Activated CD4-positive, alpha-beta T cell treated with anti-CD3 and anti-CD28 coated beads for 48 hours (primary cell): ENCODE results near the gene CXorf38.

ENCODE experiments used
- DNase-seq: peaks from one replicate; pipeline ENCODE4 v3.0.0-alpha.2; 2020

The CXorf38 gene, protein sequence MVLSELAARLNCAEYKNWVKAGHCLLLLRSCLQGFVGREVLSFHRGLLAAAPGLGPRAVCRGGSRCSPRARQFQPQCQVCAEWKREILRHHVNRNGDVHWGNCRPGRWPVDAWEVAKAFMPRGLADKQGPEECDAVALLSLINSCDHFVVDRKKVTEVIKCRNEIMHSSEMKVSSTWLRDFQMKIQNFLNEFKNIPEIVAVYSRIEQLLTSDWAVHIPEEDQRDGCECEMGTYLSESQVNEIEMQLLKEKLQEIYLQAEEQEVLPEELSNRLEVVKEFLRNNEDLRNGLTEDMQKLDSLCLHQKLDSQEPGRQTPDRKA

DNA sequence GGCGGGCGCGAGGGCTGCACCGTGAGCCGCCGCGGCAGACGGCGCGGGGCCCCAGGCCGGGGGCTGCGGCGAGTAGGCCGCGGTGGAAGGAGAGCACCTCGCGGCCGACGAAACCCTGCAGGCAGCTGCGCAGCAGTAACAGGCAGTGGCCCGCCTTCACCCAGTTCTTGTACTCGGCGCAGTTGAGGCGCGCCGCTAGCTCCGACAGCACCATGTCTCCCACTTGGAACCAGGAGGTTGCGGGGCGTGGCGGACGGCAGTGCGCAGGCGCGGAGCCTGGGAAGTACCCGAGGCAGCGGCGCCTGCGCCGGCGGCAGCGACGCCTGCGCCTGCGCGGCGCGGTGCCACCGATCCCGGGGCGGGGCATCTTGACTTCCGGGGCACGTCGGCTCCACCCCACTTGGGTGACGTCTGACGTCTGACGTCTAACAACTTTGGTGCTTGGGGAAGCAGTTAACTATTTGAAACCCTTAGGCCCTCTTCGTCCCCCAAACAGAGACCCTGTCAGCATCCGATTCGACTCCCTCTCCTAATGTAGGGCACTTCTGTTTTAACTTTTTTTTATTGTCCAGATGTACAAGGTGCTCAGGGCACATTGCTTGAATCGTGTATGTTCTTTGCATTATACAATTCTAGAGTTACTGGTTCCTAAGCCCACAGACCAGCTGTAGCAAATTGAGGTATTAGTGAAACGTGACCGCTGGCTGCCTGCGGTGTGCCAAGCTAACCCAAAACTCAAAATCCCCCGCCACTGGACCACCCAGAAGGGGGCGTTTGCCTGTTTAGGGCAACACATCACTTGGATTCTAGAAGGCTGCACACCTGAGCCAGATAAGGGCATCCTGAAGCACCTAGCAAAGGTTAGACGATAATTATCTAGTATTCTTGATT is at the start of gene CXorf38:
TSS of gene CXorf38 (minus strand) at position 255 of the 891 bp plus-strand sequence. CDS start at position 214, 41 bp downstream.
- DNase-seq: peak; percentile 94

DNA sequence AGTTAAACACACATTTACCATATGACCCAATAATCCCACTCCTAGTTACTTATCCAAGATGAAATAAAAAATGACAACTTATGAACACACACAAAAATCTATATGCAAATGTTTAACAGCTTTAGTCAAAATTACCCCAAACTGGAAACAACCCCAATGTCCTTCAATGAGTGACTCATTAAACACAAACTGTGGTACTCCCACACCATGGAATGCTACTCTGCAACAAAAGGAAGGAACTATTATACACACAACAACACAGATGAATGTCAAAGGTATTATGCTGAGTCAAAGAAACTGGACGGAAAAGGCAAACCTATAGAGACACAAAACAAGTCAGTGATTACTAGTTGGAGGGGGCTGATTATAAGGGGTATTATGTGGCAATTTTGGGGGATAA is 47.4 kb upstream of the CXorf38 start:
- DNase-seq: no peak

DNA sequence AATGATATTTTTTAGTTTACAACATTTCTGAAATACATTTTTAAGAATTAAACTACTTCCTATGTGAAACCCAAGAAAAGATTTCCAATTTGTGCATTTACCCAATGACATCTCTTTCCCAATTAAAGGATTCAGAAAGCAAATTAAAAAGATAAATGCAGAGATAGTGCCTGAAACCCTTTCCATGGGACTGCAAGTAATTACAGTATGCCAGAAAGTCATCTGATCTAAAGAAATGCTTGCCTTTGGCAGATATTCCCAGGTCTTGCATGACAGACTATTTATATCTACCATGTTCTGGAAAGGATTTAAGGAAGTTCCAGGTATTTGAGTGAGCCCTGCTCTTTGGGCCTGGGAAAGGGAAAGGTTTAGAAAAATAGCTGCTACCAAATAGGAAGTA is 41.6 kb upstream of the CXorf38 start:
- no peak for DNase-seq

DNA sequence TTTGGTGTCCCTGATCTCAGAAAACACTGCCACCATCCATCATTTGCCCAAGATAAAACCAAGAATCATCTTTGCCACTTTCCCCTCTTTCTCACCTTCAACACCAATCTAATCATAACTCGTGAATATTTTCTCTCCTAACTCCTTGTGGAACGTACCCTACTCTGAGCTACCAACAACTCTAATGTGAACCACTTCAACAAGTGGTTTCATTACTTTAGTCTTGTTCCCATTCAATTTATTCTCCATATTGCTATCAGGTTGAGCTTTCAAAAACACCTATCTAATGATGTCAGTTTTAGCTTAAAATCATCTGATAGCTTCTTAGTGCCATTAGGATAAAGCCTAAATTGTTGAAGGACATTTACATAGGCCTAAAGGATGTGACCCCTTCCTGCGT is 39.8 kb upstream of the CXorf38 start:
- no peak for DNase-seq

DNA sequence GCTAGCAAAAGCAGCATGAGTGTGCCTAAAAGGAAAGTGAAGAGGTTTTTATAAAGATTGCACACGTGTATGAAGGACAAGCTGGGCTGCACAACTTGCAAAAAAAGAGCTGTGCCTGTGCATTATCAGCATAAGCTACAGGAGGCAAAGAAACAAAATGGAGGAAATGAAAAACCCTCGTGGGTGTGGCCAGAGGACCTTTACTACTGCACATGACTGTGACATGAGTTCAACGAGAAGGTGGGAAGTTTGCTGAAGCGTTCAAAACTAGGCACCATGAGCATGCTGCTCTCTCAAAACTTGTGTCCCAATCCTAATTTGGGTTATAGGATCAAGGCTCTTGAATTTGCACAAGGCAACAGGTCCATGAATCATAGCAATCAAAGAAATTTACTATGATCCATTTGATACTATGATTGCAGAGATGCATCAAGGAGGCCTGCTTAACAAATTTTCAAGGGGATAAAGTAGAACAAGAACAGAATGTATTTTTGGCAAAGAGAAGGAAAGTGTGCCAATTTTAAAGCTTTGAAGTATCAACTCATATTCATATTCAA is 38.1 kb upstream of the CXorf38 start:
- no peak for DNase-seq

DNA sequence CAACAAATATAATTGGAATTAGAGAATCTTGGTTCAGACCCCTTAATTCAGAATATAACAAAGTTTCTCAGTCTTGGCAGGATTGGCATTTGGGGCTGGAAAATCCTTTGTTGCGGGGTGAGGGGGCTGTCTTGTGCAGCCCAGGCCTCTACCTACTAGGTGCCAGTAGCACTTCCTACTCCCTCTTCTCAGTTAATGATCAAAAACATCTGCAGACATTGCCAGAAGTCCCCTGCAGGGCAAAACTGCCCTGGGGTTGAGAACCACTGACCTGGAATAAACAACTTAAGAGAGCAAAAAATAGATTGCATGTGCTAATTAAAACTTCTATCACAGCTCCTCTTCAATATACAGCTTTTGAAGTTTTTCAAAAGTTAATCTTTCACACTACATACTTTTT is 36.7 kb upstream of the CXorf38 start:
- DNase-seq: no peak

DNA sequence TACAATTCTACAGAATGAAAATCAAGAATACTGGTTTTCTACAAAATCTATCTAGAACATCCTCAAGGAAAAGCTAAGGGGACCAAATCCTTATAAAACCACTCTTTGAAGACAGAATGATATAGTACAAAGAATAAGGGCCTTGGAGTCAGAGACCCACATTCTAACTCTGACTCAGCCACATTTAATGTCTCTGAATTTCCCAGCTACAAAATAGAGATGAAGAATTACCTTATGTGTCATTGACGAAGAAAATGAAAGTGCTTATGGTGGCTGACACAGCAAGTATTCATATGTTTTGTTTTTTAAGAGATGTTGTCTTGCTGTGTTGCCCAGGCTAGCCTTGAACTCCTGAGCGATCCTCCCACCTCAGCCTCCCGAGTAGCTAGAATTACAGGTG is 35.9 kb upstream of the CXorf38 start:
- DNase-seq: no peak

DNA sequence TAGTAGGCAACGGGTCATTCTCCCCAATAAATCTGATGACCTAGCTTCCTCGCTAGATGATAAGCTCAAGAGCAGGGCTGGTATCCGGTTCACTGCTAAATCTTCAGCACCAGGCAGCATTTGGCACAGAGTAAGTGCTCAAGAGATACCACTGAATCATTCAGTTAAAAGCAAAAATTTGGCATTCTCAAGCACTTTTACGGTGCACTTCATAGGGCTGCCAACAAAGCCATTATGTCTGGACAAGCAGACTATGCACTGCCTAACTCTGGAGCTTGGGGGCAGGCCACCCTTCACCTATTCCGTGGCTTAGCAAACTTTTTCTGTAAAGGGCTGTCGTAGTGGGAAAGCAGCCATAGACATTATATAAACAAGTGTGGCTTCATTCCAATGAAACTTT is 23.8 kb upstream of the CXorf38 start:
- no peak for DNase-seq

DNA sequence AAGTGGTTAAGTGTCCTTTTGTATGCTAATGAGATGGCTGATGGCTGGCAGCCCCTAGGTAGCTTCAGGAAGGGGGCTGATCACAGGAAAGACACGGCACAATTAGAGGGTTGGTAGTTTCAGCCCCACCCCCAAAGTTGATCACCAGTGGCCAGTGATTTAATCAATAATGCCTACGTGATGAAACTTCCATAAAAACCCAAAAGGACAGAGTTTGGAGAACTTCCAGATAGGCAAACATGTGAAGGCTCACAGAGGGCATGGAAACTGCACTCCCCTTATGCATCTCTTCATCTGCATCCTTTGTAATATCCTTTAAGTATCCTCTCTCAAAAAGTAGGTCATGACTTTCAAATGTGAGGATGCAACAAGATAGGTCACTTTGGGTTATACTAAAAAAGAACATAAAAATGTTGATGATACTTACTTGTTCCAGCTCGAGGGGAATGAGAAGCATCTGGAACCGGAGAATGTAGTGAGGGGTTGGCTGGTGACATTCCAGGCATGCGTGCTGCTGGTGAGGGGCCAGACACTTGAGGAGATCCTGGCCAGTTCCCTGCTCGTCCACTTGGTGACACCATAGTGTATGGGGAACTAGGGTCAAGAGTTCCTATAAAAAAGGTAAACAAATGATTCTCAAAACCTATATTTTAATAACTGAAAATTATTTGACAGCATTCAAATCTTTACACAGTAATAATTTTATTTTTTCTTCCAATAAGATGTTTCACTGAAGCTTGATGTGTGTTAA is 16.7 kb upstream of the CXorf38 start:
- DNase-seq: no peak

DNA sequence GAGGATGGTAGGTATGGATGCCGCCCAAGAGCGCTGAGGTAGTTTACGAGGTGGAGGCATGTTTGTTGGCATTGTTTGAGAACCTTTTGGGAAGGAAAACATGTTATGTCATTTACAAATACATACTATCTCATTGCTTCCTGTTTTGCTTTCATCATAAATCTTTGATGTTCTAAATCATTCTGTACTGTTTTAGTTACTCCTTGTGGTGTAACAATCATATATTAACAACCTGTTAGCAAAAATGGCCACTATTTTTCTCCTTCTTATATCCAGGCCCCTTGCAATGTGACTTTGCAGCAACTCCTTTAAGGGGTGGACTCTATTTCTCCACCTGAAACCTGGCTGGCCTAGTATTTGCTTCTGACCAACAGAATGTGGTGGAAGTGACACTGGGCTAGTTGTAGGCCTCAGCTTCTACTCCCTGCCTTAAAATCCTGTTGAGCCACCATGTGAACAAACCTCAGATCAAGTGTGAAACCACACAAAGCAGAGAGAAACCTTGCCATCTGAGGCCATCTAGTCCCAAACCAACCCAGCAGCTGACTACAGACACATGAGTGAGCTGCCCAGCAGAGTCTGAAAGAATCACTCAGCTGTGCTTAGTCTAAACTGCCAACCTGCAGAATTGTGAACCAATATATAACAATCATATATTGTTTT is 15.8 kb upstream of the CXorf38 start:
- no peak for DNase-seq

DNA sequence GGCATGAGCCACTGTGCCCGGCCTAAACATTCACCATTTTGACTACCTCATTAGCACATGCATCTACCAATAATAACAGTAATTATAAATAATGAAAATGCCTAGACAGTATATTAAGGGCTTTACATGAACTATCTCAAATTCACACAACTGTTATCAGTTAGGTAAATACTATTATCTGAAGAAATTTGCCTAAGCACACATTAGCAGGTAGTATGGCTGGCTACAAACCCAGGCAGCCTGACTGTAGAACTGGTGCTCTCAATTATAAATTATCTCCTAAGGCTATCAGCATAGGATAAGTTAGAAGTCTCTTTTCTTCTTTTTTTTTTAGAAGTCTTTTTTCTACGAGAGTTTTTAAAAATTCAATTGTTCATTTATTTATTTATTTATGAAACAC is 14.1 kb upstream of the CXorf38 start:
- DNase-seq: no peak

DNA sequence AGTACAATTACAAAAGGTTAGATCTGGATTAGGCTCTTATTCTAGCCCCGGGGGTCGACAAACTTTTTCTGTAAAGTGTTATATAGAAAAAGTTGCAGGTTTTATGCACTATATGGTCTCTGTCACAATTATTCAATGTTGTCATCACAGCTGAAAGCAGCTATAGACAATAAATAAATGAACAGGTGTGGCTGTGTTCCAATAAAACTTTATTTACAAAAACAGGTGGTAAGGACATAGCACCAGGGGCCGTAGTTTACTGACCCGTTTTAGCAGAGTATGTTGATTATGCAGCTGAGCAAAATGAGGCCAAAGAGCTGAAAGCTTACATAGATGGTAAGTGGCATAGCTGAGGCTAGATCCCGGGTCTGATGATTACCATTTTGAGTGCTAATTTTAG is 13.0 kb upstream of the CXorf38 start:
- no peak for DNase-seq

DNA sequence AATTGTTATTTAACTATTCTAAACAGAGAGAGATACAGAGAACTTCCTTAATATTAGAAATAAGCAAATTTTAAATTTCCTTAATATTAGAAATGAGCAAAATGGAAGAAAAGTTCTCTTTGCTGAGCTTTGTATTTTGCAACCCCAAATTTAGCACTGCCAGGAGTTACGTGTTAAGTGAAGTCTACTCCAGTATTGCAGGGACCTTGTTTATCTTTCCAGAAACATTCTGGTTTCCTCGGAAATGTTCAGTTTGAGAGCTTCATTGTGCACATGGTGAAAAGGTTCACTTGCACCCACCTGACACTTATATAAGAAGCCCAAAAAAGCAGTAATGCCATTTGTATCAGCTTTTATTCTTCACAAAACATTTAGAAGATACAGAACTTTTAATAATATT is 6.2 kb upstream of the CXorf38 start:
- DNase-seq: no peak

DNA sequence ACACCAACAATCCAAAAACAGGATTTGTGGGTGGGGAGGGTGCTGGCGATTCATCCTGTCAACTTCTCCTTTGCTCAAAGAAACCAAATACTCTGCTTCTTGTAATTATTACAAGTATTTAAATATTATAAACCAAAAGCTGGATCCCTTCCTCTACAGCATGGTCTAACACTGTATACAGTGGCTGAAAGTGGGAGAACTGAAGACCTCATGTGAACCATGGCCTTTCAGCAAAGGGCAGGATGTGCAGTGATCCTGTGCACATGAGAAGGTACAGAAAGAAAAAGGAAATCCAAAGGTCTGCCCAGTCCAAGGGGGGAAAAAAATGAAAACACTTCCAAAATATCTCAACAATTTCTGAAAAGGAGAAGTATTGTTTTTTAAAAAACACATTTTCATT is 5.3 kb upstream of the CXorf38 start:
- DNase-seq: no peak

DNA sequence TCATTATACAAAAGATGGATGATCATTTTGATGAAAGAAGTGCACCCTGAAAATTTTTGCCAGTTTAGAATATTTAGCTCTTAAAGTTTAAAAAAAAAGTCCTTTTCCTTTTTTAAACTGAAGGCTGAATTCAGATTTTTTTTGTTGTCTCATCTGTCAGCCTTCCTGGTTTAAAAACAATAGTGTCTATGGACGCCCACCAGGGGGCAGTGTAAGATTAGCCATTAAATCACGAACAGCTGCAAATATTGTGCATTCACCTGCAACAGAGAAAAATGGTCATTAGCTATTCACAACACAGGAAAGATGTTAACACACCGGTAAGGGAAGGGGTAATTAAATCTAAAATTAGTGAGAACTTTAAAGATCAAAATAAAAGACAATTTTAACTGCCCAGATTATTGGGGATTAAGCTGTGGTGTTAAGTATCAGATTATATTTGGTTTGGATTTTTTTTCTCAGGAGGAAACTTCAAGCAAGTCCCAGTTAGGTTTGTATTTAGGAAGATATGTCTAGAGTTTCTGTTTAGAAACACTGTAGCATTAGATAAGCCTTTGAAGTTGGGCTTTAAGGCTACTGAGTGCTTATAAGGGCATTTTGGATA is 4.4 kb upstream of the CXorf38 start:
- DNase-seq: peak; percentile 73

DNA sequence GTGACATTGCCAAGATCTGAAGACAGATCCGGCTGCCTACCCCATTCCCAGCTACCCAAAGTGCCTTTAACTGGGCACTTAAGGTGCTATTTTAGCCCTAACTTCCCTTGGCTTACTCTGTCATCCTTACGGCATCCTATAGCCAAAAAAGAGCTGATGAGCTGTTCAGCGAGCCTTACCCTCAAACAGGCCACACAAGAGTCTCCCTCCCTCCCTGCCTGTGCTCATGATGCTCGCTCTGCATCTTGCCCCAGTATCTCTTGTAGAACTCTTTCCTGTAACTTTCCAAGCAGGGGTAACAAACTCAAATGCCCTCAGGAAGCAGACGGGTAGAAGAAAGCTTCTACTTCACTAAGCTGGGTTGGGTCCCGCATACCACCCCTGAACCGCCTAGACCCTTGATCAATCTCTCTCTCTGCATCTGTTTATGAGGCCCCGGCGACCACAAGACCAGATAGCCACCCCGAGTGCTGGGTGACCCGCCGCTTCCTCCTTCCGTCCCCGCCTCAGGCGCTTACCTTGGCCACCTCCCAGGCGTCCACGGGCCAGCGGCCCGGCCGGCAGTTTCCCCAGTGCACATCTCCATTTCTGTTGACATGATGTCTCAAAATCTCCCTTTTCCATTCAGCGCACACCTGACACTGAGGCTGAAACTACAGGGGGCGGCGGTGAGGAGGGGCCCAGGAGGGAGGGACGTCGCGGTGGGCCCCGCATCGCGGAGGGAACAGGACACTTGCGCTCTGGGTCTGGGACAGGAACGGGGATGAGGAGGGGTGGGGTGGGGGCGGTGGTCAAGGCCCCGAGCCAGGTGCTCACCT is 663 bp downstream of the CXorf38 start:
- DNase-seq: peak; percentile 25

DNA sequence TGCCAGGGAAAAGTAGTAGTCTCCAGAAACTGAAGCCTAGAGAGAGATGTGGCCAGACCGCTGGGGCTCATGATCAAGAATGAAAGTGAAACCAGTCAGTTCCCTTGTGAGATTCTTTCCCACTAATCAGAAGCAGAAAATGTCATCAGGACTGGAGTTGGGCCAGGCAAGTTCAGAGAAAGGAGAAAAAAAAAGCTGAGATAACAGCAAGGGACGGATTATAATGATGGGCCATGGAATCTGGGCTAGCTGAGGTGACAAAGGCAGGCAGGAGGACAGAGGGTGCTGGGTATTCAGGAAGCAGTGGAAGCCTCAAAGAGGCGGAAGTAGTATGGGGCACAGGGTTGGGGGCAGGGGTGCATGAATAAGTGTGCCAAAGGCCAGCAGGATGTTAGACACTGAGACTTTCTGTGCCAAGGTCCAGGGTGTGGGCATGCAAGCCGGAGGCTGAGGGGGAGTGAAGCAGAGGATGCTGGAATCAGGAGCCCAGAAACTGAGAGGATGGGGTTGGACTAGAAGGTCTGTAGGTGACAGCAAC is 2.5 kb downstream of the CXorf38 start:
- peak; percentile 31 for DNase-seq

DNA sequence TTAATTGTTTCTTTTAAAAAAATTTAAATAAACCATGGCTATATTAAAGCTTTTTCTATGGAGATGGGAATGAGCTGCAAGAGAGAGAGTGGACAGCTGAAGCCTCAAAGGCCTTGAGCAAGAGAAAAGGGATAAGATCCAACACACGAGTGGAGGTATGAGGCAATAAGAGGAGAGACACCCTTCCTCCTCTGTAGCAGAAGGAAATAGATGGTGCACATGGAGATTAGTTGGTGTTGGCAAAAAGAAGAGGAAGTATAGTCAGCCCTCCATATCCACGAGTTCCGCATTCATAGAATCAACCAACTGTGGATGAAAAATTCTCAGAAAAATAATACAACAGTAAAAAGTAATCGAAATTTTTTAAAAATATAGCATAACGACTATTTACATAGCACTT is 3.2 kb downstream of the CXorf38 start:
- no peak for DNase-seq

DNA sequence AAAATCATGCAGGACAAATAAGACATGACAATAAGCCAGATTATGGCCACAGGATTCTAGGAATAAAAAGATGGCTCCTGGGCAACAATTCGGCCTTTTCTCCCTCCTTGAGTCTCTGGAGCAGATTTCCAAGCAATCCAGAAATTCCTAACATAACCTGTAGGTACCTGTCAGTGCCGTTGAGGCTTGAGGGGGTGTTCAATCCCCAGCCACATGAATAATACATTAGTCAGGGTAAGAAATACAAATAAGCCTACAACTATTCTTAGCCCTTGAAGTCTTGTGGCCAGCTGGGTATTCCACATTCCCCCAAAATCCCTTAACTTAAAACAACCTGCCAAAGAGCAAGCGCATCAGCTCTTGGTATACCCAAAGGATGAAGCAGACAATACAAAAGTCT is 9.7 kb downstream of the CXorf38 start:
- DNase-seq: no peak

DNA sequence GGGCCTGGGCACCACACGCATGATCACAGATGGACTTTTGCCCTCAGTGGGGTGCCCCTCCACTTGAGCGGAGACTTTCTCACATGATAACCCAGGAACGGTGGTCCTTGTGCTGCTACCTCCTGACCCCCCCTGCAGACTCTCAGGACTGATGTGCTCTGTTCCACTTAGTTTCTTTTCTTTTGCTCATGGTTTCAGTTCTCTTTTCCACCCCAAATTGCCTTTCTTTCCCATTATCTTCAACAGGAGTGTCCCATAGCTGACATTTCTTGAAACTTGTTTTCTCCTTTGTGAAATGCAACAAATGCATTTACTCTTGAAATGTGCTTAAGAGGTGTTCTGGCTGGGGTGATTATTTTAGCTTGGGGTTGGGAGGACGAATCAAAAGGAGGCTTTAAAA is 15.2 kb downstream of the CXorf38 start:
- DNase-seq: no peak

DNA sequence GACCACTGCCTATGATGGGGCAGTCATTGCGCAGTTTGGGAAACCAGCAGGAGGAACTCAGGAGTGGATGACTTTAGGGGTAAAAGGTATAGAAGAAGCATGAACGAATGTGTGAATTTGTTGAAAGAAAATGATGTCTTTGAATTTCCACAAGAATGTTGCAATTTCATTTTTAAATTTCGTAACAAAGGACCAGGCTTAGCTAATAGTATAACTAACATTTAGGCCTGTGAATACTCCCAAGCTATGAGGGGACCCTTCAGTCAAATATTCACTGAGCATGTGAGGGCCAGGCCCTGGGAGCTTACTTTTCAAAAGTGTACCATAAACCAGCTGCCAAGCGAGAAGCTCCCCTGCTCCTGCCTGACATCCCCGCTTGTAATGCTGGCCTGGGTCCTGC is 18.9 kb downstream of the CXorf38 start:
- DNase-seq: no peak
